ENCODE data around the gene MYLK4.

Gene MYLK4

DNA sequence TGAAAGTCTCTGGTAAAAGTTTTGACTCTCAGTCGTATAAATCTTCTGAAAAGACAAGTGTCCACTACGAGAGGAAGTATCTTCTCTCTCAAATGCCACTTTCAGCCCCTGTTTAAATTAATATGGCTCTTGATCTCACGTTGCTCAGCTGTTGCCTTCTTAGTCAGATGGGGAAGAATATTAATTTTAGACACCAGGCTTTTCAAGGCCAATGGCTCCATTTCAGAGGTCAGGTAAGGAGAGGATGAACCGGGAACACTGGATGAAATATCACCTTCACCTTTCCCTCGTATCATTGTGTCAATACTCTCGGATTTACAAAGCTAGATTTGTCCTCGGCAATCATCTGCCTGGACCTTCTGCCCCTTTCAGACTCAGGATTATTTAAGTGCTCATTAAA, at the start of gene MYLK4:
TSS of gene MYLK4 (minus strand) at position 91 of the 400 bp plus-strand sequence. CDS start 1,628 bp downstream, outside the sequence.
- H3K27ac ChIP-seq (ENCODE audit: low read length): no peak within 1 kb of the TSS
- no peaks in the 10 kb centered on the region for H3K36me3 ChIP-seq (ENCODE audit: control insufficient read depth, insufficient read depth, low read length)
- no peaks in the 10 kb centered on the region for H3K27me3 ChIP-seq (ENCODE audit: control insufficient read depth, insufficient read depth, low read length)
- H3K4me3 ChIP-seq (ENCODE audit: low read length): no peak within 1 kb of the TSS
- WGBS (ENCODE audit: insufficient coverage, insufficient read length): no CpG with 5 or more reads among the region's 7 CpGs
- H3K9me3 ChIP-seq (ENCODE audit: control insufficient read depth, insufficient read depth, low read length): no peaks in the 10 kb centered on the region
- DNase-seq (ENCODE audit: low read depth, low spot score): no peak
- no peaks in the 10 kb centered on the region for H3K4me1 ChIP-seq (ENCODE audit: control insufficient read depth, insufficient read depth, low read length)

DNA sequence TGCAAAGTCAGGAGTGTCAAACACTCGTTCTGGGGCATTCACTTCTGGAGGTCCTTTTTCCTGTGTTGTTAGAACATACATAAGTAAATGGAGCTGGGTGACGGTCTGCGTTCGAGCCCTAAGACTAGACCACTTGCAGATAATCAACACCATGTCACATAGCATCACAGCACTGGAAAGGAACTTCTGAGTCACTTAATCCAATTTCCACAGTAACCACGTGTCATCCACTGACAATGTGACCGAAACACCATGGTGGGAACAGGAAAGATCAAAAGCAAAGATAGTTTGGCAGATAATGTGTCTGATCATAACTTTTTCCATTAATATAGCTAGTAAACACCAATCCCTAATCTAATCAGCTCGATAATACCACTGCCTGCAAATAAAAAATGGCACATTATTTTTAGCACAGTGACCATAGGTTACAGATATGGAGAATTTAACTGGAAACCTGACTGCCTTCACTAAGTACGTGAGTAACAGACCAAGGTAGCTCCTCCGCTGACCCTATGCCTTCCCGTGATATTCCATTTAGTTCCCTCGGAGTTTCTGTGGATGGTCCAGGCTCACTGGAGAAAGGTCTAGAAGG, 49.3 kb upstream of the MYLK4 start:
- H3K9me3 ChIP-seq (ENCODE audit: control insufficient read depth, insufficient read depth, low read length): no peaks in the 10 kb centered on the region
- H3K4me3 ChIP-seq (ENCODE audit: low read length): no peak overlapping the region
- WGBS (ENCODE audit: insufficient coverage, insufficient read length): no CpG with 5 or more reads among the region's 11 CpGs
- no peak overlapping the region for H3K27ac ChIP-seq (ENCODE audit: low read length)
- DNase-seq (ENCODE audit: low read depth, low spot score): no peak
- no peaks in the 10 kb centered on the region for H3K36me3 ChIP-seq (ENCODE audit: control insufficient read depth, insufficient read depth, low read length)
- H3K27me3 ChIP-seq (ENCODE audit: control insufficient read depth, insufficient read depth, low read length): no peaks in the 10 kb centered on the region
- no peaks in the 10 kb centered on the region for H3K4me1 ChIP-seq (ENCODE audit: control insufficient read depth, insufficient read depth, low read length)

DNA sequence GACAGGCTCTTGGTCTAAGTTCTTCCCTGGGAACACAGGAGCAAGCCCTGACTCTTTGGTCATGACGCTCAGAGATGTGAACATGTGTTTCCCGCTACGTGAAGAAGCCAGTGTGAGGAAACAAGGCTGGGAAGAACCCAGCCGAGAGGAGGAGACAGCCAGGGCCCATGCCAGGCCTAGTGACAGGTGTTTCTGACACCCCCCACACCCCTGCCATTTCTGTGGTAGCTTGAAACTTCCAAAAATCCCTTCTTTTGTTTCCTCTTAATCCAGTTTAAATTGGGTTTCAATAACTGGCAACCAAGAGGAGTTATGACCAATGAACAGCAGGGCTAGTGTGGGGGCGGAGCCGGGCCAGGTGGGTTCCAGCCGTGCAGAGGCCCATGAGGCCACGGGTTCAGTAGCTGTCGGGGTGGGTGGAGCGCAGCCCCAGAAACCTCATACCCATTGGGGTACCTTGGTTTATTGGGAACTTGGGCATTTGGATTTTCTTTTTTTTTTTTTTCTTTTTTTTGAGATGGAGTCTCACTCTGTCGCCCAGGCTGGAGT, 47.9 kb upstream of the MYLK4 start:
- no peak for DNase-seq (ENCODE audit: low read depth, low spot score)
- no peak overlapping the region for H3K4me3 ChIP-seq (ENCODE audit: low read length)
- H3K36me3 ChIP-seq (ENCODE audit: control insufficient read depth, insufficient read depth, low read length): no peaks in the 10 kb centered on the region
- no peak overlapping the region for H3K27ac ChIP-seq (ENCODE audit: low read length)
- H3K9me3 ChIP-seq (ENCODE audit: control insufficient read depth, insufficient read depth, low read length): no peaks in the 10 kb centered on the region
- no peaks in the 10 kb centered on the region for H3K4me1 ChIP-seq (ENCODE audit: control insufficient read depth, insufficient read depth, low read length)
- no CpG with 5 or more reads among the region's 11 CpGs for WGBS (ENCODE audit: insufficient coverage, insufficient read length)
- H3K27me3 ChIP-seq (ENCODE audit: control insufficient read depth, insufficient read depth, low read length): no peaks in the 10 kb centered on the region

DNA sequence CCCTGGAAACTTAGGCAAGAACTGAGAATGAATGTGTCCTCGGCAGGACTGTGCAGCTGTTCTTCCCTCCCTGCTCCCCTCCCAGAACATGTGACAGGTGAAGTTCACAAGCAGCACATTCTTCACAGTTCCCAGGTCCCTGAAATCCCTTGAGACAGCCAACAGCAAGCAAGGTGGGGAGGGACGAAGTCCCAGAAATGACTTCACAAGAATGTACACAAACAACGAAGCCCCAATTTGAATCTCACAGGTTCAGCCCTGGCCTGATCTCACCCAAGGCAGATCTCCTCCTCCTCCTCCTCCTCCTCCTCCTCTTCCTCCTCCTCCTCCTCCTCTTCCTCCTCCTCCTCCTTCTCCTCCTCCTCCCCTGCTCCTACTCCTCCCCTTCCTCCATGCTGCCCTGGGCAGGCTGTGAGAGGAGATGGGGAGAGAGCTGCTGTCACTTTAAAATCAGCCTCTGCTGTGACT, 46.9 kb upstream of the MYLK4 start:
- WGBS (ENCODE audit: insufficient coverage, insufficient read length): no CpG with 5 or more reads among the region's 3 CpGs
- Histone ChIP-seq H3K4me3 (ENCODE audit: low read length) (no peak overlapping the region), H3K4me1 (ENCODE audit: control insufficient read depth, insufficient read depth, low read length) (no peaks in the 10 kb centered on the region), H3K36me3 (ENCODE audit: control insufficient read depth, insufficient read depth, low read length) (no peaks in the 10 kb centered on the region), H3K27me3 (ENCODE audit: control insufficient read depth, insufficient read depth, low read length) (no peaks in the 10 kb centered on the region), H3K27ac (ENCODE audit: low read length) (no peak overlapping the region), H3K9me3 (ENCODE audit: control insufficient read depth, insufficient read depth, low read length) (no peaks in the 10 kb centered on the region)
- DNase-seq (ENCODE audit: low read depth, low spot score): no peak

DNA sequence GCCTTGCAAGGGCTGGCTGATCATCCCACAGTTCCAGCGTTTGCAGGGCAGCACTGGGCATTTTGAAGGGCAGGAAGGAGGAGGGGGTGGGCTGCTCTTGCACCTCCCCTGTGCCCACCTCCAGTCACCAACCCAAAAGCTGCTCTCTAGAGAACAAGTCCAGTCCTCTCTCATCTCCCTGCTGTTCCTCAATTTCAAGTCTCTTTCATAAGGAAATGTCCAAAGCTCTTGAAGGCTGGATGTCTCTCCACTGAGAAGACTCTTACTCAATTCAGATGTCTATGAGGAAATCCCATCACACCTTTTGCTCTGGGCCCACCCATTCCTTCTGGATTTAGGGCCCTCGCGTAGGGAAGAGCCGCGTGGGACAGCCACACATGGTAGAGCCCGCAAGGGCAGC, 46.1 kb upstream of the MYLK4 start:
- H3K36me3 ChIP-seq (ENCODE audit: control insufficient read depth, insufficient read depth, low read length): no peaks in the 10 kb centered on the region
- H3K27ac ChIP-seq (ENCODE audit: low read length): no peak overlapping the region
- no peaks in the 10 kb centered on the region for H3K9me3 ChIP-seq (ENCODE audit: control insufficient read depth, insufficient read depth, low read length)
- no peak for DNase-seq (ENCODE audit: low read depth, low spot score)
- H3K4me1 ChIP-seq (ENCODE audit: control insufficient read depth, insufficient read depth, low read length): no peaks in the 10 kb centered on the region
- no peaks in the 10 kb centered on the region for H3K27me3 ChIP-seq (ENCODE audit: control insufficient read depth, insufficient read depth, low read length)
- H3K4me3 ChIP-seq (ENCODE audit: low read length): no peak overlapping the region
- no CpG with 5 or more reads among the region's 6 CpGs for WGBS (ENCODE audit: insufficient coverage, insufficient read length)

DNA sequence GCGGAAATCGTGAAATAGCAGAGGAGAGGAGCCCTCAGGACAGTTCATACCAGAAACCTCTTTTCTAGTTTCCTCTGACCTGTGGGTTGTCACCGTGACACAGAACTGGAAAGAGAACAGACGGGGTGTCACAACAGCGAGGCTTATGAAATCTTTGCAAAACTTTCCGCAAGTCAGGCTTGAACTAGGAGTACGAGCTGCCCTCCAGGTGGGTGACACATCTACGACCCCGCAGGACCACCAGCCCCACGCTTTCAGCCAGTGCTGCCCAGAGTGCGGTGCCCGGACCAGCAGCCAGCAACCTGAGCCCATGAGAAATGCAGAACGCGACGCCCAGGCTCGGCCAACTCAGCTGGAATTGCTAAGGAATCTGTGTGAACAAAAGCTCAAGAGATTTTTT, 45.2 kb upstream of the MYLK4 start:
- Histone ChIP-seq H3K9me3 (ENCODE audit: control insufficient read depth, insufficient read depth, low read length) (no peaks in the 10 kb centered on the region), H3K4me1 (ENCODE audit: control insufficient read depth, insufficient read depth, low read length) (no peaks in the 10 kb centered on the region), H3K36me3 (ENCODE audit: control insufficient read depth, insufficient read depth, low read length) (no peaks in the 10 kb centered on the region), H3K27ac (ENCODE audit: low read length) (no peak overlapping the region), H3K27me3 (ENCODE audit: control insufficient read depth, insufficient read depth, low read length) (no peaks in the 10 kb centered on the region), H3K4me3 (ENCODE audit: low read length) (no peak overlapping the region)
- no peak for DNase-seq (ENCODE audit: low read depth, low spot score)
- WGBS (ENCODE audit: insufficient coverage, insufficient read length): no CpG with 5 or more reads among the region's 16 CpGs

DNA sequence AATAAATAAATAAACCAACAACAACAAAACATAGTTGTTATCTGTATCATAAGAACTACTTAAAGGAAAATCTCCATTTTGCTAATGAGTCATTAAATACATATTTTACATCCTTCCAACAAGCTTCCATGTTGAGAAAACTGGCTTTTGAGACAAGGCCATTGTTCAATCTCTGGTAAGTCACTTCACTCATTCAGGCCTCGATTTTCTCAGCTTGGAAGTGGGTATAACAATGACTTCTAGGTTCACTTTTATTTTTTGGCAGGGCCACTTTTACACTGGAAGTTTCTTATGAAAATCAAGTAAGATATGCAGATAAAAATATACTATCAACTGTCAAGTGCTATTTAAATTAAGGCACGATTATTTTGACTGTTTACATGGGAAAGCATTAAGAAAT, 44.4 kb upstream of the MYLK4 start:
- no peak for DNase-seq (ENCODE audit: low read depth, low spot score)
- Histone ChIP-seq H3K27ac (ENCODE audit: low read length) (no peak overlapping the region), H3K4me3 (ENCODE audit: low read length) (no peak overlapping the region), H3K9me3 (ENCODE audit: control insufficient read depth, insufficient read depth, low read length) (no peaks in the 10 kb centered on the region), H3K4me1 (ENCODE audit: control insufficient read depth, insufficient read depth, low read length) (no peaks in the 10 kb centered on the region), H3K36me3 (ENCODE audit: control insufficient read depth, insufficient read depth, low read length) (no peaks in the 10 kb centered on the region), H3K27me3 (ENCODE audit: control insufficient read depth, insufficient read depth, low read length) (no peaks in the 10 kb centered on the region)
- no CpG with 5 or more reads among the region's 2 CpGs for WGBS (ENCODE audit: insufficient coverage, insufficient read length)

DNA sequence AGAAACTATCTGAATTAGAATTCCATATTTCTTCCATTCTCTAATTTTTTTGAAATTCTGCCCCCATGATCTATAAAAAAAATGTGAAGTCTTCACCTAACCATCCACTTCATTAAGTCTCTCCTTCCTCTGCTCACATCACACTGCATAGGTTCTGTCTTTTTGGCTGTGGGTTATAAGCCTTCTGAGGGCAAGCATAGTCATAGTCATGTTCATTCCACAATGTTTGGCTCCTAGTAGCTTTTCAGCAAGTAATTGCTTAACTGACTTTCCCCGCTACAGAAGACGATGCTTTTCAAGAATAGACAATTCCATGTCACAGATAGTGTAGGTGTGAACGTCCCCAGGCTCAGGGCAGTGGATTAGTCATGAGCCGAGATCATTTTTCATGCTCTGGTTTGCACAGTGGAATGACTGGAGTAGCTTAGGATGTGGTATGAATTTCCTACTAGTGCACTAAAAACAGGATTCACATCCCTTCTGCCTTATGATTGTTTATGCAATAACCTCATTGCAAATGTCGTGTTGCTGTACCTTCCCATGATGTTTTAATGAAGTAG, 43.5 kb upstream of the MYLK4 start:
- WGBS (ENCODE audit: insufficient coverage, insufficient read length): no CpG with 5 or more reads among the region's 5 CpGs
- no peak for DNase-seq (ENCODE audit: low read depth, low spot score)
- Histone ChIP-seq H3K27ac (ENCODE audit: low read length) (no peak overlapping the region), H3K4me1 (ENCODE audit: control insufficient read depth, insufficient read depth, low read length) (no peaks in the 10 kb centered on the region), H3K36me3 (ENCODE audit: control insufficient read depth, insufficient read depth, low read length) (no peaks in the 10 kb centered on the region), H3K4me3 (ENCODE audit: low read length) (no peak overlapping the region), H3K27me3 (ENCODE audit: control insufficient read depth, insufficient read depth, low read length) (no peaks in the 10 kb centered on the region), H3K9me3 (ENCODE audit: control insufficient read depth, insufficient read depth, low read length) (no peaks in the 10 kb centered on the region)

DNA sequence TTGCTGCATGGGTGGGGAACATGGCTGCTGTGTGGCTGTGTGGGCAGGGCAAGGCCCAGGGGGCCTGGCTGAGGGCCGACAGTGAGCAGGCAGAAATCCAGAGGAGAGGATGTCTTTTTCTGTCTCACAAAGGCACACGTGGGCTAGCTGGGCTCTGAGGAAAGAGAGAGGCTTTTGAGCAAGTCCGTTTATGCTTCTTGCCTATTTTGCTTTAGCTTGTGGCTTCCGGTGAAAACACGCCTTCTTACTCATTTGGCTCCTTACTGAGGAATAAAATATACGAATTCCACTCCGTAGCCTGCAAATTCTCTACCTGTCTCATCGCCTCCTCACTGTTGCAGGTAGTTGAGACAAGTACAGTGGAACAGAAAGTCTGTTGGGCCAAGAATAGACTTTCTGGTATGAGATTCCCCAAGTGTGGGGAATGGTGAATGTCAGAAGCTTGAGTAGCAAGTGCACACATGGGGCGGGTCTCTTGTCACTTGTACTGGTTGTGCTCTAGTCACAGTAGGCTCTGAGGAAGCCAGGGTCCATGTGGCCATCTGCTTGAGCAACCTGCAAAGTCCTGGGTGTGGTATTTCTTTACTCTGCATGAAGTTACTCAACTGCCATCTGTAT, 42.9 kb upstream of the MYLK4 start:
- no peak overlapping the region for H3K4me3 ChIP-seq (ENCODE audit: low read length)
- no peaks in the 10 kb centered on the region for H3K27me3 ChIP-seq (ENCODE audit: control insufficient read depth, insufficient read depth, low read length)
- no peak overlapping the region for H3K27ac ChIP-seq (ENCODE audit: low read length)
- no peaks in the 10 kb centered on the region for H3K4me1 ChIP-seq (ENCODE audit: control insufficient read depth, insufficient read depth, low read length)
- no CpG with 5 or more reads among the region's 9 CpGs for WGBS (ENCODE audit: insufficient coverage, insufficient read length)
- H3K9me3 ChIP-seq (ENCODE audit: control insufficient read depth, insufficient read depth, low read length): no peaks in the 10 kb centered on the region
- DNase-seq (ENCODE audit: low read depth, low spot score): no peak
- H3K36me3 ChIP-seq (ENCODE audit: control insufficient read depth, insufficient read depth, low read length): no peaks in the 10 kb centered on the region

DNA sequence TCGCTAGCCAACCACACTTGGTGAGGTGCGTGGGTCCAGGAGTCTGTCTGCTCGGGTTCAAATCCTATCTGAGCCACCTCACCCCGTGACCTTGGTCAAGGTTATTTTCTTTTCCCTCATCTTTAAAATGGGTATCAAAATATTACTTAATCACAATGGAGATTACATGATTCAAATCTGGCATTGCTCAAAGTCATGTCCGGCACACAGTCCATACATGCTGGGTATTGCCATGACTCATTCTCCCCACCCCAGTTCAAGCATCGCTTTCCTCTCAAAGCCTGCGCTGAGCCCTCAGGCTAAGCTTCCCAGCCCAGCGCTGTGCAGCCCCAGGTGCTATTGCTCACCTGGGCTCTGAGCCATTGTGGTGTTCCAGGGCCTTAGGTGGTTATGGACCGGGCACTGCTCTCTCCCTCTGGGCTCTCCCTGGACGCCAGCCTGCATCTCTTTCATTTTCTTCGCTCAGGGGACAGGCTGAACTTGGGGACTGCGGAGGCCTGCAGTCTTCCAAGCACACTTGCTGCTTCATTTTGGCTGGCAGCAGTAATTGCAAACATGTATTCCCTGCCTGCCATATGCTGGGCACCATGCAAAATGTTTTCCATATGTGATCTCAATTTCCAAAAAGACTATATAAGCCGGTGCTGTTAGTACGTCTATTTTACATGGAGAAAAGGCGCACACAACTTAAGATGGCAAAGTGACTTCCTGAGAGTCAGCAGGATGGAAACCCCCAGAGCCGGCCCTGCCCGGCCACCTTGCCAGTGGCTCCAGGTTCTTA, 41.8 kb upstream of the MYLK4 start:
- Histone ChIP-seq H3K4me1 (ENCODE audit: control insufficient read depth, insufficient read depth, low read length) (no peaks in the 10 kb centered on the region), H3K4me3 (ENCODE audit: low read length) (no peak overlapping the region), H3K27ac (ENCODE audit: low read length) (no peak overlapping the region), H3K27me3 (ENCODE audit: control insufficient read depth, insufficient read depth, low read length) (no peaks in the 10 kb centered on the region), H3K9me3 (ENCODE audit: control insufficient read depth, insufficient read depth, low read length) (no peaks in the 10 kb centered on the region), H3K36me3 (ENCODE audit: control insufficient read depth, insufficient read depth, low read length) (no peaks in the 10 kb centered on the region)
- no CpG with 5 or more reads among the region's 17 CpGs for WGBS (ENCODE audit: insufficient coverage, insufficient read length)
- no peak for DNase-seq (ENCODE audit: low read depth, low spot score)

All from iPS DF 6.9 (cell line).